Stimulated activated CD8-positive, alpha-beta memory T cell treated with anti-CD3 and anti-CD28 coated beads, Interleukin-7, amount 100 ng/mL, for 4 hours (primary cell): Measurements from ENCODE around the gene ORMDL2.
"Not testable (repeated sequence)": the region's sequence is repeated elsewhere in the genome, so short reads cannot be mapped to it uniquely, and the experiment has no call there.

Experiments
- DNase-seq, 2 donors: peaks; one replicate each; pipeline ENCODE4 v3.0.0-alpha.2; 2020; ENCODE audit warnings: low read depth in 2 of 2

ORMDL2 gene

GRCh38 chr12:55828357-55828756 is 10.5 kb downstream of the ORMDL2 start:
- DNase-seq = no peak

- peak in 1 of 2 donors; percentile 20 for DNase-seq
Observed at GRCh38 chr12:55829967-55830600, 12.2 kb downstream of the ORMDL2 start.

- DNase-seq = peak in 1 of 2 donors; percentile 59
Observed at GRCh38 chr12:55830601-55831446, 13.0 kb downstream of the ORMDL2 start.

GRCh38 chr12:55831447-55831815 is 13.6 kb downstream of the ORMDL2 start:
- no peak for DNase-seq

GRCh38 chr12:55833056-55833455 is 15.2 kb downstream of the ORMDL2 start:
- DNase-seq = no peak

- DNase-seq = not testable (repeated sequence)
Observed at GRCh38 chr12:55834400-55834799, 16.6 kb downstream of the ORMDL2 start.

GRCh38 chr12:55838361-55838760 is 20.5 kb downstream of the ORMDL2 start:
- DNase-seq = no peak

- no peak for DNase-seq
Observed at GRCh38 chr12:55839345-55840140, 21.7 kb downstream of the ORMDL2 start.

GRCh38 chr12:55840581-55841351 is 22.9 kb downstream of the ORMDL2 start:
- no peak for DNase-seq

GRCh38 chr12:55842681-55843429 is 25.0 kb downstream of the ORMDL2 start, which contains the start of gene MMP19:
Gene MMP19 (minus strand): TSS chr12:55842936. CDS start chr12:55842830, 106 bp downstream.
- DNase-seq = no peak

GRCh38 chr12:55843431-55843830 is 25.6 kb downstream of the ORMDL2 start:
- no peak for DNase-seq

- DNase-seq = no peak
Observed at GRCh38 chr12:55844961-55845360, 27.1 kb downstream of the ORMDL2 start.

- DNase-seq = no peak
Observed at GRCh38 chr12:55845361-55845760, 27.5 kb downstream of the ORMDL2 start.

GRCh38 chr12:55845785-55846496 is 28.1 kb downstream of the ORMDL2 start:
- no peak for DNase-seq

GRCh38 chr12:55847033-55847432 is 29.2 kb downstream of the ORMDL2 start:
- no peak for DNase-seq

GRCh38 chr12:55847603-55848291 is 29.9 kb downstream of the ORMDL2 start:
- no peak for DNase-seq

GRCh38 chr12:55849616-55850343 is 31.9 kb downstream of the ORMDL2 start:
- DNase-seq = no peak

- no peak for DNase-seq
Observed at GRCh38 chr12:55850401-55850800, 32.6 kb downstream of the ORMDL2 start.

GRCh38 chr12:55850893-55851292 is 33.1 kb downstream of the ORMDL2 start:
- no peak for DNase-seq
